NCI-H2196 (cell line): ENCODE results near the gene KLHL26.
"Not testable (repeated sequence)": the region's sequence is repeated elsewhere in the genome, so short reads cannot be mapped to it uniquely, and the experiment has no call there.

Experiments used
- DNase-seq: peaks from one replicate; lab custom pipeline; 2025; ENCODE audit not compliant: unreplicated experiment; lab: John Stamatoyannopoulos, UW

Gene KLHL26

GRCh38 chr19:18662972-18663732 lies 26.3 kb downstream of the KLHL26 start:
- DNase-seq: no peak

GRCh38 chr19:18663940-18664530 lies 27.2 kb downstream of the KLHL26 start:
- no peak for DNase-seq

GRCh38 chr19:18665771-18666202 lies 29.0 kb downstream of the KLHL26 start:
- no peak for DNase-seq

GRCh38 chr19:18666317-18666716 lies 29.5 kb downstream of the KLHL26 start:
- DNase-seq: no peak

GRCh38 chr19:18666784-18667183 lies 30.0 kb downstream of the KLHL26 start:
- no peak for DNase-seq

GRCh38 chr19:18667531-18668251 lies 30.9 kb downstream of the KLHL26 start:
- DNase-seq: no peak

- DNase-seq: no peak
These were observed 31.4 kb downstream of the KLHL26 start for GRCh38 chr19:18668252-18668631.

GRCh38 chr19:18668744-18669523 lies 32.1 kb downstream of the KLHL26 start:
- DNase-seq: no peak

- no peak for DNase-seq
These were observed 32.6 kb downstream of the KLHL26 start for GRCh38 chr19:18669524-18669817.

- no peak for DNase-seq
These were observed 33.1 kb downstream of the KLHL26 start for GRCh38 chr19:18669883-18670282.

- no peak for DNase-seq
These were observed 33.5 kb downstream of the KLHL26 start for GRCh38 chr19:18670312-18670711.

- DNase-seq: no peak
These were observed 34.6 kb downstream of the KLHL26 start for GRCh38 chr19:18671303-18672043.

- DNase-seq: no peak
These were observed 35.2 kb downstream of the KLHL26 start for GRCh38 chr19:18672044-18672451.

GRCh38 chr19:18672606-18673337 lies 35.9 kb downstream of the KLHL26 start:
- DNase-seq: peak; percentile 21

- DNase-seq: peak; percentile 25
These were observed 37.8 kb downstream of the KLHL26 start for GRCh38 chr19:18674616-18675015.

GRCh38 chr19:18675779-18676178 lies 39.0 kb downstream of the KLHL26 start:
- no peak for DNase-seq

GRCh38 chr19:18676692-18677091 lies 39.9 kb downstream of the KLHL26 start:
- no peak for DNase-seq

GRCh38 chr19:18677156-18677555 lies 40.3 kb downstream of the KLHL26 start:
- no peak for DNase-seq

- DNase-seq: not testable (repeated sequence)
These were observed 43.3 kb downstream of the KLHL26 start for GRCh38 chr19:18680148-18680547.

- DNase-seq: no peak
These were observed 45.9 kb downstream of the KLHL26 start for GRCh38 chr19:18682807-18683108.
